Caki2 (cell line): ENCODE results near the gene TMEM59. TPM values are rescaled to one million over a fixed set of nuclear protein-coding genes. Genes with fewer than 3 reads are reported as not detected.
"Not testable (repeated sequence)": the region's sequence is repeated elsewhere in the genome, so short reads cannot be mapped to it uniquely, and the experiment has no call there.

Source experiments
- DNase-seq: peaks from one replicate; pipeline ENCODE4 v3.0.0-alpha.2; 2015; ENCODE audit warnings: low read depth
- in situ Hi-C: cut with HindIII; loops from 2 replicates; pipeline ENCODE4 v1.10.0; 2016; ENCODE audit warnings: low sequenced_read_pairs, low pct_unique_long_range_greater_than_20kb, mixed read lengths
- total RNA-seq: library from RNA; depleted of rRNA; stranded (reverse); fragments of >200 nt; shearing (Covaris generic); gene quantifications from 2 replicates; pipeline ENCODE4 v1.2.3, GENCODE V29; 2014; ENCODE audit warnings: low replicate concordance; rRNA removed

The TMEM59 gene
- total RNA-seq, 1 experiment from 2014 or later: 109 TPM

- no peak for DNase-seq
- in situ Hi-C loops: no loop called here
These were observed 51.4 kb downstream of the TMEM59 start for GRCh38 chr1:54001591-54001990.

- in situ Hi-C loops: no loop called here
- DNase-seq: no peak
These were observed 53.1 kb downstream of the TMEM59 start for GRCh38 chr1:53999920-54000319.

GRCh38 chr1:53998223-53998622, 54.8 kb downstream of the TMEM59 start:
- DNase-seq: no peak
- in situ Hi-C loops: no loop called here

GRCh38 chr1:53995683-53996082, 57.3 kb downstream of the TMEM59 start:
- DNase-seq: no peak
- in situ Hi-C loops: no loop called here

GRCh38 chr1:53994516-53994915, 58.5 kb downstream of the TMEM59 start:
- DNase-seq, in situ Hi-C loops: not testable (repeated sequence)

GRCh38 chr1:53992085-53992874, 60.7 kb downstream of the TMEM59 start:
- in situ Hi-C loops: no loop called here
- DNase-seq: no peak

- DNase-seq: no peak
- in situ Hi-C loops: no loop called here
These were observed 65.1 kb downstream of the TMEM59 start for GRCh38 chr1:53987880-53988279.

GRCh38 chr1:53986458-53986857, 66.5 kb downstream of the TMEM59 start:
- no peak for DNase-seq
- in situ Hi-C loops: no loop called here

- DNase-seq: no peak
- in situ Hi-C loops: no loop called here
These were observed 68.3 kb downstream of the TMEM59 start for GRCh38 chr1:53984726-53985125.

- in situ Hi-C loops: no loop called here
- no peak for DNase-seq
These were observed 70.3 kb downstream of the TMEM59 start for GRCh38 chr1:53982763-53983104.

GRCh38 chr1:53982034-53982762, 70.8 kb downstream of the TMEM59 start:
- in situ Hi-C loops: no loop called here
- no peak for DNase-seq

GRCh38 chr1:53981220-53981619, 71.8 kb downstream of the TMEM59 start:
- no peak for DNase-seq
- in situ Hi-C loops: no loop called here

- no peak for DNase-seq
- in situ Hi-C loops: no loop called here
These were observed 73.1 kb downstream of the TMEM59 start for GRCh38 chr1:53979712-53980450.

Other genes starting within 250 kb of the TMEM59 start
- gene NDC1, start 214.9 kb downstream of the TMEM59 start, total RNA-seq: 43.0 and 53.3 TPM in 2 replicates
- 27.0 and 32.4 TPM in 2 replicates for gene YIPF1, start 163.4 kb downstream of the TMEM59 start, total RNA-seq
- 0.27 and 18.9 TPM in 2 replicates for gene DIO1, start 159.0 kb downstream of the TMEM59 start, total RNA-seq
- 48.5 and 49.9 TPM in 2 replicates for gene IFT25, start 107.5 kb downstream of the TMEM59 start, total RNA-seq
- gene LRRC42, start 106.9 kb downstream of the TMEM59 start, total RNA-seq: 51.2 and 56.4 TPM in 2 replicates
- not detected in 2 replicates for gene LDLRAD1, start 35.0 kb downstream of the TMEM59 start, total RNA-seq
- 2.3 and 5.9 TPM in 2 replicates for gene TCEANC2, start 404 bp upstream of the TMEM59 start, total RNA-seq
- gene CDCP2, start 99.8 kb upstream of the TMEM59 start, total RNA-seq: not detected in 2 replicates
- 3.6 and 3.8 TPM in 2 replicates for gene CYB5RL, start 146.8 kb upstream of the TMEM59 start, total RNA-seq
- gene MRPL37, start 147.0 kb upstream of the TMEM59 start, total RNA-seq: 112 and 142 TPM in 2 replicates